ENCODE measurements around the gene NFU1. TPM values are rescaled to one million over a fixed set of nuclear protein-coding genes. Genes with fewer than 3 reads are reported as not detected.
"Not testable (repeated sequence)": the region's sequence is repeated elsewhere in the genome, so short reads cannot be mapped to it uniquely, and the experiment has no call there.

Gene NFU1
- total RNA-seq, 4 donors from 2014 or later = 32.0 to 48.1 (median 40.9) TPM

- H3K27me3 ChIP-seq = no peaks in the 10 kb centered on the region
- TF ChIP-seq CTCF (IDR thresholded peaks at IDR 0.05) (no peak), EP300 (IDR thresholded peaks at IDR 0.05) (no peak), POLR2A (IDR thresholded peaks at IDR 0.05) (no peak)
- no peaks in the 10 kb centered on the region for H3K36me3 ChIP-seq
- H3K9me3 ChIP-seq = no peaks in the 10 kb centered on the region
- no peak overlapping the region for H3K27ac ChIP-seq
- no peak for DNase-seq (ENCODE audit: low spot score in 2 of 2)
- H3K4me3 ChIP-seq = no peak overlapping the region
- WGBS, 2 donors = 94 to 96% methylated on average over 3 of the region's 3 CpGs
- H3K4me1 ChIP-seq = no peaks in the 10 kb centered on the region
Observed at GRCh38 chr2:69452687-69453086, 15.5 kb upstream of the NFU1 start.

DNA sequence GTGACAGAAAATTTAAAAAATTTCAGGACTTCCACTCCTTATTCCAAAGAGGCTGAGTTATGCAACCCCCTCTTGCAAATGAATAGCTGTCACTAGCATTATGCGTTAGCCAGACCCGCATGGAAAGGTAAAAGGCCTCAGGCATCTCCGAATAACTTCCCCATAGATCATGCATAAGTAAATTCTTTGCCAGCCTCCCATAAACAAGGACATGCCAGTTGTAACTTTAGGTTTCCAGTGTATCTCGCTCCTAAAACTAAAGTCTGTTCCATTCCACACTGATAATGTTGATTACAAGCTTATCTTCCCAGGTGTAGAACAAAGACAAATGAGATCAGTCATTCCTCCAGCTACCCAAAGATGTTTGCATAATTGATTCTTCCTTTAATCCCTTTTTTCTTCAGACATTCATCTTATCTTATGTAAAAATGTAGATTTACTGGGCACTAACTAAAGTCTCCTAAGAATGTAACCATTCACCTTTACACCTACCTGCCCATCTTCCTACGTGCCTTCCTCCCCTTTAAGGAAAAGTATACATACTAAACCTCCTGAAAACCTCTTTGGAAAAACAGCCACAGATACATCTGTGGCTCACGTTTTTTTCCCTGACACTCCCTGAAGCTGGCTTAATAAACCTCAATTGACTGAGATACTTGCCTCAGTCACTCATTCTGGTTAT, 13.6 kb upstream of the NFU1 start:
- no peak for TF ChIP-seq EP300 (IDR thresholded peaks at IDR 0.05)
- no peak for TF ChIP-seq CTCF (IDR thresholded peaks at IDR 0.05)
- TF ChIP-seq POLR2A (IDR thresholded peaks at IDR 0.05) = no peak
- Histone ChIP-seq H3K4me3 (no peak overlapping the region), H3K9me3 (no peaks in the 10 kb centered on the region), H3K27me3 (no peaks in the 10 kb centered on the region), H3K4me1 (no peaks in the 10 kb centered on the region), H3K36me3 (no peaks in the 10 kb centered on the region), H3K27ac (no peak overlapping the region)
- 68 to 69% methylated on average over 6 of the region's 6 CpGs for WGBS, 2 donors
- no peak for DNase-seq (ENCODE audit: low spot score in 2 of 2)

DNA sequence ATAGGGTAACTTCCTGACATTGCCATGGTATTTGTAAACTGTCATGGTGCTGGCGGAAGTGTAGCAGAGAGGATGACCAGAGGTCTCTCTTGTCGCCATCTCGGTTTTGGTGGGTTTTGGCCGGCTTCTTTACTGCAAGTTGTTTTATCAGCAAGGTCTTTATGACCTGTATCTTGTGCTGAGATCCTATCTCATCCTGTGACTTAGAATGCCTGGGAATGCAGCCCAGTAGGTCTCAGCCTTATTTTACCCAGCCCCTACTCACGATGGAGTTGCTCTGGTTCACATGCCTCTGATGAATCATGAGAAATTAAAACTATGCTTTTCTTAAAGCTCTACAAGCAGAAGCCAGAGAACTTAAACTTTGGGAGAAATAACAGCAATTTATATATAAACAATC, 12.7 kb upstream of the NFU1 start:
- Histone ChIP-seq H3K27me3 (no peaks in the 10 kb centered on the region), H3K27ac (no peak overlapping the region), H3K4me1 (no peaks in the 10 kb centered on the region), H3K4me3 (no peak overlapping the region), H3K9me3 (no peaks in the 10 kb centered on the region), H3K36me3 (no peaks in the 10 kb centered on the region)
- no peak for DNase-seq (ENCODE audit: low spot score in 2 of 2)
- TF ChIP-seq EP300 (IDR thresholded peaks at IDR 0.05) (no peak), CTCF (IDR thresholded peaks at IDR 0.05) (no peak), POLR2A (IDR thresholded peaks at IDR 0.05) (no peak)
- WGBS, 2 donors = 79 to 88% methylated on average over 5 of the region's 5 CpGs

- H3K36me3 ChIP-seq; H3K27me3 ChIP-seq; H3K27ac ChIP-seq; DNase-seq (ENCODE audit: low spot score in 2 of 2); H3K9me3 ChIP-seq; H3K4me1 ChIP-seq; H3K4me3 ChIP-seq: not testable (repeated sequence)
- 84 to 92% methylated on average over 3 of the region's 3 CpGs for WGBS, 2 donors
Observed at GRCh38 chr2:69443673-69444072, 6.4 kb upstream of the NFU1 start.

- 96 to 98% methylated on average over 2 of the region's 2 CpGs for WGBS, 2 donors
- H3K27ac ChIP-seq; DNase-seq (ENCODE audit: low spot score in 2 of 2); H3K4me3 ChIP-seq; H3K36me3 ChIP-seq; H3K27me3 ChIP-seq; H3K9me3 ChIP-seq: not testable (repeated sequence)
- peaks cover 0 to 28% (median 10%) of the 10 kb centered on the region in 4 donors for H3K4me1 ChIP-seq
Observed at GRCh38 chr2:69439499-69439898, 2.3 kb upstream of the NFU1 start.

DNA sequence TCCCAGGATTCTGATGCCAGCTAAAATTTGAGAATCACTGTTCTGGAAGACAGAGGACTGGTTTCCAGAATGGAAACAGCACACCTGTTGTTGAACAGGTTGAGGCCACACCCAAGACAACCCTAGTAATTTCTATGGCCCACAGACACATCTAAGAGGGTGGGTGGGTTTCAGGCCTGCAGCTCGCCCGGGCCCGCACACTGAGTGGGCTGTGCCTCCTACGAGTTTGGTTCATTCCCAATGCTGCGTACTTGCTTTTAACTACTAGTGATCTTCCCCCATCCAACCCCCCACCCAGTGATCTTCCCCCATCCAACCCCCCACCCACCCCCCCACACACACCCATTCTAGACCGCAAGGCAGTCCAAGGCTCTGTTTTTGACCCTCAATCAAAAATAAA, 1.3 kb upstream of the NFU1 start:
- H3K9me3 ChIP-seq = no peaks in the 10 kb centered on the region
- peak overlapping the region in 3 of 4 donors; percentile 96 to 99 (median 98) for H3K27ac ChIP-seq
- H3K4me3 ChIP-seq = no peak overlapping the region
- H3K27me3 ChIP-seq = no peaks in the 10 kb centered on the region
- WGBS, 2 donors = 86 to 98% methylated on average over 6 of the region's 6 CpGs
- no peak for DNase-seq (ENCODE audit: low spot score in 2 of 2)
- no peak for TF ChIP-seq EP300 (IDR thresholded peaks at IDR 0.05)
- TF ChIP-seq POLR2A (IDR thresholded peaks at IDR 0.05) = no peak
- no peak for TF ChIP-seq CTCF (IDR thresholded peaks at IDR 0.05)
- no peaks in the 10 kb centered on the region for H3K36me3 ChIP-seq
- peaks cover 0 to 31% (median 10%) of the 10 kb centered on the region in 4 donors for H3K4me1 ChIP-seq
